Gastrocnemius medialis (tissue), 4 donors: ENCODE data around the gene SLC25A26. TPM values are rescaled to one million over a fixed set of nuclear protein-coding genes. Genes with fewer than 3 reads are reported as not detected.

ENCODE experiments used
- ATAC-seq, 2 donors: fragments of 150-250 bp; one replicate each; pipeline ENCODE4 v1.9.1; 2016
- DNase-seq, 2 donors: peaks; one replicate each; pipeline ENCODE4 v3.0.0-alpha.2; 2019
- H3K27ac ChIP-seq, 4 donors: fragments of 200-600 bp; sonication (generic); 1 replicate in 1 of 4; 2 replicates in 3 of 4; pipeline ENCODE4 v1.5.1; 2016 to 2018; ENCODE audit warnings: mild to moderate bottlenecking in 2 of 4, moderate library complexity in 1 of 4
- H3K27me3 ChIP-seq, 3 donors: fragments of 200-600 bp; sonication (generic) in 2 of 3; 1 replicate in 1 of 3; 2 replicates in 2 of 3; pipeline versions ENCODE4 v1.5.1 to v1.6.0; 2016 to 2019; ENCODE audit warnings: mild to moderate bottlenecking in 1 of 3, moderate library complexity in 1 of 3
- H3K36me3 ChIP-seq, 2 donors: fragments of 200-600 bp; sonication (generic) in 1 of 2; one replicate each; pipeline ENCODE4 v1.5.1; 2017 to 2018
- H3K4me1 ChIP-seq, 2 donors: fragments of 200-600 bp; sonication (generic) in 1 of 2; one replicate each; pipeline ENCODE4 v1.5.1; 2016 to 2017; ENCODE audit warnings: mild to moderate bottlenecking in 2 of 2
- H3K4me3 ChIP-seq, 4 donors: fragments of 200-600 bp; sonication (generic) in 3 of 4; 1 replicate in 1 of 4; 2 replicates in 3 of 4; pipeline ENCODE4 v1.5.1; 2016 to 2019; ENCODE audit warnings: mild to moderate bottlenecking in 2 of 4
- H3K9me3 ChIP-seq, 3 donors: fragments of 200-600 bp; sonication (generic) in 2 of 3; 1 replicate in 1 of 3; 2 replicates in 2 of 3; pipeline ENCODE4 v1.5.1; 2016 to 2019
- CTCF ChIP-seq, 5 experiments: fragments of 450-650 bp in 3 of 5; fragments of 200-600 bp in 2 of 5; sonication (generic) in 2 of 5; IDR thresholded peaks in 4 of 5; conservative IDR thresholded peaks in 1 of 5; 1 replicate in 4 of 5; 2 replicates in 1 of 5; pipeline ENCODE4 v1.5.1; 2016 to 2019; ENCODE audit warnings: antibody characterized with exemption in 5 of 5, mild to moderate bottlenecking in 3 of 5, moderate library complexity in 3 of 5
- POLR2A ChIP-seq, 2 donors: fragments of 450-650 bp; IDR thresholded peaks; one replicate each; pipeline ENCODE4 v1.6.1; 2017; ENCODE audit warnings: antibody characterized with exemption in 2 of 2, mild to moderate bottlenecking in 2 of 2, moderate library complexity in 2 of 2
- in situ Hi-C, 4 donors: fragments of 200-750 bp; cut with MboI; loops; one replicate each; pipeline versions ENCODE4 v1.15.0 to v1.8.0; 2017; ENCODE audit warnings: low sequenced_read_pairs in 4 of 4
- intact Hi-C: fragments of 100-400 bp; cut with DNase I; formaldehyde crosslinking; loops from one replicate; pipeline ENCODE4 v1.15.1; 2023; ENCODE audit warnings: low total_unique reads
- total RNA-seq, 4 donors: library from RNA; depleted of rRNA; stranded (reverse); fragments of >200 nt; gene quantifications; one replicate each; pipeline versions ENCODE4 v1.1.0 to v1.2.3, GENCODE V29; 2016

SLC25A26 gene
- total RNA-seq, 4 donors from 2014 or later: 24.1 to 44.3 (median 32.4) TPM

GRCh38 chr3:66406163-66406562, 185.4 kb downstream of the SLC25A26 start:
- ATAC-seq (peak; percentile 71 to 73), DNase-seq (peak; percentile 72 to 73)
- H3K27me3 ChIP-seq: no peaks in the 10 kb centered on the region
- no peak for TF ChIP-seq CTCF (IDR thresholded peaks at IDR 0.05 in 4 of 5, conservative IDR thresholded peaks at IDR 0.05 in 1 of 5)
- TF ChIP-seq POLR2A (IDR thresholded peaks at IDR 0.05): no peak
- H3K27ac ChIP-seq: peak overlapping the region; percentile 77 to 92 (median 80)
- H3K9me3 ChIP-seq: no peaks in the 10 kb centered on the region
- H3K4me1 ChIP-seq: peaks cover 63 to 69% of the 10 kb centered on the region in 2 donors
- in situ Hi-C loops: loop anchor here in 3 of 4 donors (5.0 to 10.0 kb wide), 2 partner anchors 96 to 409 kb away; partner anchors contain the start of gene LRIG1 (in 1 of the 3)
- intact Hi-C loops: loop anchor here (5.0 kb wide), 2 partner anchors 261 to 356 kb away; no protein-coding TSS in a partner anchor
- H3K4me3 ChIP-seq: no peak overlapping the region
- peaks cover 0 to 20% of the 10 kb centered on the region in 2 donors for H3K36me3 ChIP-seq

- Histone ChIP-seq H3K4me3 (no peak overlapping the region), H3K36me3 (peaks cover 0 to 20% of the 10 kb centered on the region in 2 donors), H3K9me3 (no peaks in the 10 kb centered on the region), H3K27ac (peak overlapping the region; percentile 77 to 92 (median 80)), H3K4me1 (peaks cover 61 to 69% of the 10 kb centered on the region in 2 donors), H3K27me3 (no peaks in the 10 kb centered on the region)
- intact Hi-C loops (loop anchor here (1.0 to 5.0 kb wide), 3 partner anchors 260 to 409 kb away; no protein-coding TSS in a partner anchor), in situ Hi-C loops (loop anchor here in 3 of 4 donors (5.0 to 10.0 kb wide), 2 partner anchors 95 to 408 kb away; partner anchors contain the start of gene LRIG1 (in 1 of the 3))
- TF ChIP-seq POLR2A (IDR thresholded peaks at IDR 0.05) (no peak), CTCF (IDR thresholded peaks at IDR 0.05 in 4 of 5, conservative IDR thresholded peaks at IDR 0.05 in 1 of 5) (no peak)
- DNase-seq (peak in 1 of 2 donors; percentile 12), ATAC-seq (no peak)
Measured at GRCh38 chr3:66406831-66407610, 186.2 kb downstream of the SLC25A26 start.

GRCh38 chr3:66407611-66408218, 186.9 kb downstream of the SLC25A26 start:
- DNase-seq: peak; percentile 57 to 84
- peak; percentile 91 to 98 (median 96) for TF ChIP-seq CTCF (IDR thresholded peaks at IDR 0.05 in 4 of 5, conservative IDR thresholded peaks at IDR 0.05 in 1 of 5)
- TF ChIP-seq POLR2A (IDR thresholded peaks at IDR 0.05): no peak
- H3K27me3 ChIP-seq: no peaks in the 10 kb centered on the region
- peak overlapping the region; percentile 77 to 92 (median 80) for H3K27ac ChIP-seq
- no peak overlapping the region for H3K4me3 ChIP-seq
- ATAC-seq: peak; percentile 32 to 61
- intact Hi-C loops (loop anchor here (1.0 to 5.0 kb wide), 4 partner anchors 93 to 409 kb away; partner anchors contain the start of gene LRIG1), in situ Hi-C loops (loop anchor here in 3 of 4 donors (5.0 to 10.0 kb wide), 2 partner anchors 95 to 407 kb away; partner anchors contain the start of gene LRIG1 (in 1 of the 3))
- peaks cover 0 to 20% of the 10 kb centered on the region in 2 donors for H3K36me3 ChIP-seq
- H3K4me1 ChIP-seq: peaks cover 60 to 68% of the 10 kb centered on the region in 2 donors
- no peaks in the 10 kb centered on the region for H3K9me3 ChIP-seq

GRCh38 chr3:66409771-66410754, 189.3 kb downstream of the SLC25A26 start:
- intact Hi-C loops (loop anchor here (2.0 to 5.0 kb wide), 3 partner anchors 91 to 352 kb away; partner anchors contain the start of gene LRIG1), in situ Hi-C loops (loop anchor here in 3 of 4 donors (5.0 to 10.0 kb wide), 2 partner anchors 92 to 405 kb away; partner anchors contain the start of gene LRIG1 (in 1 of the 3))
- DNase-seq: peak in 1 of 2 donors; percentile 10
- Histone ChIP-seq H3K36me3 (peaks cover 0 to 8% of the 10 kb centered on the region in 2 donors), H3K4me3 (no peak overlapping the region), H3K4me1 (peaks cover 56 to 65% of the 10 kb centered on the region in 2 donors), H3K27ac (peak overlapping the region; percentile 70 to 91 (median 78)), H3K27me3 (no peaks in the 10 kb centered on the region), H3K9me3 (no peaks in the 10 kb centered on the region)
- no peak for ATAC-seq
- no peak for TF ChIP-seq CTCF (IDR thresholded peaks at IDR 0.05 in 4 of 5, conservative IDR thresholded peaks at IDR 0.05 in 1 of 5)
- TF ChIP-seq POLR2A (IDR thresholded peaks at IDR 0.05): no peak
